ENCODE results near the gene ZDHHC20.
A peak's percentile ranks its signal among the peaks of the same experiment; 100 is the strongest.

ZDHHC20 gene

DNA sequence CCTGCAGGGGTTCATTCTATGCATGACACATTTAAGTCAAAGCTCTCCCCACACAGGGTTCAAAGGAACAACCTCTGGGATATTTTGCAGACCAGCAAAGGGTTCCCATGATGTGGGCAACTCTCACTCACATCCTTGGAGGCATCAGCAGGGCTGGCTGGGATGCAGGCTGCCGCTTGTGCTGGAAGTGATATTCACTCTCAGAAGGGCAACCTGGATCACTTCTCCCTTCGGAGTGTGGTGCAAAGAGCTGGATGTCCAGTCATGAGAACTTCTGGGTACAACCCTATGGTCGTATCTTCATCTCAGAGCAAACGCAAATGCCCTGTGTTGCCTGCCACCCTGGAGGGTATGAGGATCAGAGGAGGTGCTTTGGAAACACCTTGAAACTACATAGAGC is 98.6 kb downstream of the ZDHHC20 start:
- no peak for DNase-seq

DNA sequence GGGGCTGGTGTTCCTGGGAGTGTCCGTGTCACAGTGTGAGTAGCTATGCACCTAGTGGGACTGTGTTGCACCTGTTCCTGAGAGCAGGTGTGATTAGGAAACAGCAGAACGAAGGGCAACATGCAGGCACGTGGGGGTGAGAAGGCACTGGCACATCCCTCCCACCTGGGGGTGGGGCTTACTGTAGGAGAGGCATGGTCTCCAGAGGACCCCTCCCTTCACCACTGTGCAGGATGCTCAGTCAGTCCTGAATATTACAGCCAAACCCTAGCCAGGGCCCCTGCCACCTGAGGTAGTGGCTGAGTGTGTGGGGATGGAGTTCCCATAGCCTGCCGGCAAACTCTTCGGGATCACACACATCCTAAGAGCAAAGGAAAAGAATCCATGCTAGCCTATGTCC is 99.2 kb downstream of the ZDHHC20 start:
- DNase-seq: no peak

DNA sequence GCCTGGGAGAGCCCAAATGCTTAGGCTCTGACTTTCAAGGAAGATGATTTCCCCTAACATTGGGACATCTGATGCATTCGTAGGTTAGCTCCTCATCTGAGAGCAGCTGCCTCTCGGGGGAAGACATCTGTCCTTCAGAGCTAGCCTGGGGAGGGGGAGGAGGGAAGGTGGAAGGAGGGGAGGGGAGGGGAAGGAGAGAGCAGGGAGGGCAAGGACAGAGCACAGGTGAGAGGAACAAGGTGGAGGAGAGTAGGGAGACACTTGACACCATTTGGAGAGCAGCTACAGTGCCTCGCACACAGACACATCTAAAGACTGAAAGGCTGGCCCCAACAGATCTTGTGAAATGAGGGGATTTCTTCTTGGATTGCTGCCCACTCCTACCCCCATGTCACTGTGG is 103.8 kb downstream of the ZDHHC20 start:
- DNase-seq: no peak

DNA sequence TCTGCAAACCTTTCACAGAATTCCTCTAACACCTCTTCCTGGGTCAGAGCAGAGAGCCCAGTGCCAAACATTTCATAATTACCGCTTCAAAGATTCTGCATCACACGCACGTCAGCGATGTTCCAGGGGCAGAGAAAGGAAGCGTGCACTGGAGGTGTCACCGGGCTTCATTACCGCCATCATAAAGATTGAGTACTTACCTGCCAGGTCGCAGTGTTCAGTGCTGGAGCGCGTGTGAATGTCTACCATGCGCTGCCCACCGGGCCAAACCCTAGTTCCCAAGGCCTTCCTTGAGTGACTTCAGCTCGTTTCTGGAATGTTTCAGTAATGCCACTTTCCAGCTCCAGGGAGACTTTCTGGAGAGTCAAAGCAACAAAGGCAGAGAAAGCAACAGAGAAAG is 104.4 kb downstream of the ZDHHC20 start:
- DNase-seq: no peak

DNA sequence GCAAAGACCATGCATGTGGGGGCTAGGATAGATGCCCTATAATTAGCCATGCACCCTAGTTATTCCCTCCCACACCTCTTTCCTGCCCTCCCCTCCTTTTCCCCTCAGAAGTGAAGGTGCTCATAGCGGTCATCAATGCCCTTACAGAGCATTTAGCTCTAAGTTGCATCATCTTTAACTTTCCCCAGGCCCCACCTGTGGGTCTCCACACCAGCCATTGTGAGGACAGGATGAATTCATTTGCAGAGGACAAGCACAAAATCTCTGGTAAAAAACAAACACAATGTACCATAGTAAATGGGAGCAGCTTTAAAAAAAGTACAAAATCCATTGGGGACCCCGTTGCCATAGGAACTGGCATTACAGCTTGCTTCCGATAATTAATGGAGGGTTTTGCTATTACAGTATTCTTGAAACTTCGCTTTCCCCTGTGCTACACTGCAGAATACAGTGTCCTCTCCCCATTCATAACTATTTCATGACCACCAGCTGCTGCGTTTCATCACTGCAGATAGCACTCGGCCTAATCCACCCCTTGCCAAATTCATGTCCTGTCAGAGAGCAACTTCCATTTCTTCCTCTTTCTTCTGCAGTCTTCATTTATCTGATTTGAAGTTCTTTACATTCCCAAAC is 110.5 kb downstream of the ZDHHC20 start:
- no peak for DNase-seq

DNA sequence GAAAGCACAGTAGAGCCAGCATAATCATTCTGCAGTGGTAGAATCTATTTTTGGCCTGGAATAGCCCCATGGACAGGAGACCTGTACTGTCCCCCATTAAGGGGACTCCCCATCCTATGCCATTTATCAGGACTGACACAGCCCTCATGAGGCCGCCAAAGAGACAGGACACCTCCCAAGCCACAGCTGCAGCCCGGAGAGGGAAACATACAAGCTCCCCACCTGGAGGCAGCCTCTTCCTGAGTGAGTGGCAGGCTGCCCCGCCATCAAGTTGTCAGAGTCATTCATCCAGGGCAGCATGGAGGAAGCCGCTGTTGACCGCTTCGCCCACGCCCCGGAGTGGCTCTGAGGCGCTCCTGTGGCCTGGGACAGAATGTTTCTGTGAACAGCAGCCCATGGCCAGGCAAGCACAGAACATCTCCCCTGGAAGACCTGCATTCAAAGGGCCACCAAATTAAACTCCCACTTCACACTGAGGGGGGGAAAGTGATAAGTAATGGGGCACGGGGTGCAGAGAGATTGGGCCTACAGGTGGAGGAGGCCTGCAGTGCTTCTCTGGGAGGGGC is 111.3 kb downstream of the ZDHHC20 start:
- no peak for DNase-seq

DNA sequence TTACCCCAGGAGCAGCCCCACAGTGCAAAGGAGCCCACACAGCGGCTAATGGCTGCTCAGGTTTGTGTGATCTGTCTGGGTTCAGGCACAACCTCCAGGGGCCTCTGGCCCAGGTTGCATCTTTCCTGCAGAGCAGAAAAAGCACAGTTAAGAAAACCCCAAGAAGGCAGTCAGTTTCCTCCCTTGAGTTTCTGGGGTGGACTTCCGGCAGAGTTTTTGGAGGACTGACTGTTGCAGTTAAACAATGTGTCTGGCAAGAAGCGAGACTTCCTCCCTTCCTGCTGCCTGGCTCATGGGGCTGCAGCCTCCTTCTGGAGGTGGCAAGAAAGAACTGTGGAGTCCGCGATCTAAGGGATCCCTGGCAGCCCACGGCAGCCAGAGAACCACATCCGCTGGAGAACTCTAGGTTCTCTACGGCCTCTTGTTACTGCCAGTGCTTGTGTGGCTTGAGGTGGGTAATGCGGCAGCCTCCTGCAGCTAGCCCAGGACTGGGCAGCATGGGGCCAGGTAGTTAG is 114.4 kb downstream of the ZDHHC20 start:
- no peak for DNase-seq

DNA sequence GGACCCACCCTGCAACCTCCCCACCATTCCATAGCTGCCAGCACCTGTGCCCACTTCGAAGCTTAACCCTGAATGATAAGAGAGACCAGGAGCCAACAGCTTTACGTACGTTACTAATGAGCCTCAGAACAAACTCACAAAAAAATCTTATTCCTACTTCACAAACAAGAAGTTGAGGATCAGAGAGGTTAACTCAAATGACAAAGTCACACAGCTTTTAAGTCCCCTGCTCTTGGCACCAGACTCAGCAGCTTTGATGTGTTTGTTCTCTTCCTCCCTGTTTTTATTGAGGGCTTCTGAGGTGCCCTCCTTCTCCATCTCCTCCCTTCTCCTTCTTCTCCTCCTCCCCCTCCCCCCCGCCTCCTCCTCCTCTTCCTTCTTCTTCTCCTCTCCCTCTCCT is 115.4 kb downstream of the ZDHHC20 start:
- no peak for DNase-seq

DNA sequence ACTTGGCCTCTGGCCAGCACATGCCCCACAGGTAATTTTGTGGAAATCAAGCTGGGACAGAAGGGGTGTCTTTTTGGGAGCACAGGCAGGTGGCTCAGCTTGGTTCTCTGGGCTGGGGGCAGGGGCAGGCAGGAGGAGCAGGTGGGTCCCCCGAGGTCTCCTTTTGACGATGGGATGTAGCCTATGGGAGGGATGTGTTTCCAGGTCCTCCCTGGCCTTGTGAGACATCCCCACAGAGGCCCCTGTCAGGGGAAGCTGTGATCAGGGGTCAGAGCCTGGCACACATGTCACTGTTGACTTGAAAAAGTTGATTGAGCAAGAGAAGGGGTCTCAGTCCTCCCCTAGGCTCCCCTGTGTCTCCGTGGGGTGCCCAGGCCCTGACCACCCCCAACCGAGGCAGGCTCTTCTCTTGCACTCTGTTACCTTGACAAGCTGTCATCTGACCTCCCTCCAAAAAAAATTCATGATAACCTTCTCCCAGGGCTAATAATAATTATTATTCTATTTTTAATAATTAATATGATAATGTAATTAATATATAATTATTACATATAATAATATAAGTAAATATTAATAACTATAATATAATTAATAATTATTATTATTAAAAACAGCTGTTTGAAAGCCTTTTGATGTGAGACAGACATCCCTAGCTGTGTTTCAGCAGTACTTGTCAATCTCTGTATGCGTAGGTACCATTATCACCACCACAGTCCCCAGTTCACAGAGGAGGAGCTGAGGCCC is 116.2 kb downstream of the ZDHHC20 start:
- DNase-seq: no peak

DNA sequence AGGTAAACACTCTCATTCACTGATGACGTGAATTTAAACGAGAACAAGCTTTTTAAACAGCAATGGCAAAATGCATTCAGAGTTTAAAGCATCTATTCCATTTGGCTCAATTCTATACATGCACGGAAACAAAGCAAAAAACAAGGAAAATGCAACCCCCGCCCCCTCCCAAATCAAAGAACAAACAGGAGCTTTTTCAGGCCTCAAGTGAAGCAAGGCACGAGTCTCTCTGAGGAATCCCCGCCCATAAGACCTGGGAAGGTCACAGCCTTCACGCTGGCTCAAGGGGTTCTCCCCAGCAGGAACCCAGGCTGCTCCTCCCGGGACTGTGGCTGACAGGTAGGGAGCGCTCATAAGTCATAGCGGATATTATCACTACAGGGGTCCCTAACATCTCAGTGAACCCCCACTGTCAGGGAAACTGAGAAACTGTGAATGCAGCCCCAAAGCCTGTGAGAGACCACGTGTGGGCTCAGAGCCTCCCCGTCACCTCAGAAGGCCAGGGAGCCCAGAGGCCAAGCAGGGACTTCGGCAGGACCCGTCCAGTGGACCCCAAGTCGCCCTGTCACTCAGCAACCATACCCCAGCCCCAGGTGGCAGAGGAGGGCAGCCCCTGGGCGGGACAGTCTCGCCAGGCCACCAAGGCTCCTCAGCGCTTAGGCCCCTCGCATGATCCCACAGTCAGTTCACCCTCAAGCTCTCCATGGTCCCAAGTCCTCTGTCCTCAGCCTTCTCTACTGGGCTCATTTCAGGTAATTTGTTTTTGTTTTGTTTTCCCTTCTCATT is 117.3 kb downstream of the ZDHHC20 start:
- no peak for DNase-seq

DNA sequence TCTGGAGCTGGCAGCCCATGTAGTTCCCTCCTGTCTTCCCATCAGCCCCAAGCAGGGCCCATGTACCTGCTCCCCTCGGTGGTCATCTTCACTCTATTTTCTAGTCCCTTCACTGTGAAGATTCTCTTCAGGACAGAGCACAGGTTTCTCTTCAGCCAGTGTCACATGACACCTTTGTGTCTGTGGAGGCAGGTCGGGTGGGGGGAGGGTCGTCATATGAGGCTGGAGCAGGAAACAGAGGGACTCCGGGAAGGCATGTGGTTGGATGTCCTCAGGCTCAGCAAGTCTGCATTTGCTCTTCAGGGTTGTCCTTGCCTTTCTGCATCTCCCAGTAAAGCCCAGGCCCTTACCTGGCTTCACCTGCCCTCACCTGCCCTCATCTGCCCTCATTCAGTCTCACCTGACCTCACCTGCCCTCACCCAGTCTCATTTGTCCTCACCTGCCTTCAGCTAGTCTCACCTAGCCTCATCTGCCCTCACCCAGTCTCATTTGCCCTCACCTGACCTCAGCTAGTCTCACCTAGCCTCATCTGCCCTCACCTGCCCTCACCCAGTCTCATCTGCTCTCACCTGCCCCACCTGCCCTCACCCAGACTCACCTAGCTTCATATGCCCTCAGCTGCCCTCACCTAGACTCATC is 120.3 kb downstream of the ZDHHC20 start:
- no peak for DNase-seq

DNA sequence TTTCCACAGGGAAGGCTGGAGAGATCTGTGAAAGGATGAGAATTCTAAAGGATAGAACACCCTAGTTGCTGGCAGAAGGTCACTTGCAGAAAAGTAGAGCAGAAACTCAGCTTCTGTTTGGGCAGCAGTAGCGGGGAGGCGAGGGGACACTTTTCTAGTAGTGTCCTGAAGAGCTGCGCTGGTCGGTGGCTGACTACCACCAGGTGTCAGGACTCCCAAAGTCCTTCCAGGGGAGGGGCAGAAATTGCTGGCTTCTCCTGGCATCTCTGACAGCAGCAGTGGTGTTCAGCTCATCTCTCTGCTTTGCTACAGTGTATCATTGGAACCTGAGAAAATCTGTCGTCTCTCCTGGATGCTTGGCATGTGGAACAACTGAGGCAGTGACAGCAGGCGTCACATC is 120.9 kb downstream of the ZDHHC20 start:
- DNase-seq: no peak

DNA sequence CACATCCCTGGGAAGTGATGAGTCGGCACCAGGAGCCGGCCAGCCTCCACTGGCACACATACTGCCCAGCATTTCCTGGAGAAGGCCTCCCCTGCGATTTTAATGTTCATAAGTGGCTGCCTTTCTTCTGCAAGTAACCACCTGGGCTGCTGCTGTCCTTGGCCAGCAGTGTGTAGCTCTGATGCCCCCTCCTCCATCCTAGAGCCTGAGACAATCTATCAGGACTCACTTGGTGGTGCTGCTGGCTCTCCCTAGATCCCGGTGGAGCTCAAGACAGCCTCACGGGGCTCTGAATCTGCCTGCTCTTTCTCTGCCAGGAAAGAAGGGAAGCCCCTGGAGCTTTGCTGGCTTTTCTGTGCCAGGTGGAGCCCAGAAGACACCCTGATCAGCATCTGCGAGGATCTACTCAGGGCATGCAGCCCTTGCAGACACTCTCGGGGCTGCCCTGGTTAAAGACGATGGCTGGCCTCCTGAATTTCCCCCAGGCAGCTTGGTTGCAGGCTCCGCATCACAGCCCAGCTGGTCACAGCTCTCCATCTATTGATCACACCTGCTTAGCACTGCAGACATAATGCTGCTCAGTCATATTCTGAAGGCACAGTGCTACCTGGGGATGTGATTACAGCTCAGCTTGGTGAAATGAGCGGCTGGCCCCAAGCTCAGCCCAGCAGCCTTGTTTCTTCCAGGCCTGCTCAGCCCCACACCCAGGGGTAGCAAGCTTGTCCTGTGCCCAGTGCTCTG is 122.3 kb downstream of the ZDHHC20 start:
- no peak for DNase-seq

DNA sequence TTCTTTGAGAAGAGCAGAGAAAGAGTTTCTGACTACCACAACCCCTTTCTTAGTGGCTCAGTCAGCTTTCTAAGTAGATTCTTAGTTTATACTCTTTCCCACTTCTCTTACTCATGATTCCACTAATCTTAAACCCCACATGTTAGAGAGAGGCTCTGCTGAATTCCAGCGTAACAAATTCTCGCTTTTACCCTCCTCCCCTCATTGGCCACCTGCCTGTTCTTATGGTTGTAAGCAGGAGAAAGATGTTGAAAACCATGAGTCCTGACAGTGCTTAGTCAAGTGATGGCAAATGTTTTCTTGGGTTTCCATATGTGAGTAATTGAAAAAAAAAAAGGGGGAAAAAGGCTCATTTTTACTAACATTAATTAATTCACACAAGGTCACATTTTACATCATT is 125.9 kb downstream of the ZDHHC20 start:
- DNase-seq: no peak

DNA sequence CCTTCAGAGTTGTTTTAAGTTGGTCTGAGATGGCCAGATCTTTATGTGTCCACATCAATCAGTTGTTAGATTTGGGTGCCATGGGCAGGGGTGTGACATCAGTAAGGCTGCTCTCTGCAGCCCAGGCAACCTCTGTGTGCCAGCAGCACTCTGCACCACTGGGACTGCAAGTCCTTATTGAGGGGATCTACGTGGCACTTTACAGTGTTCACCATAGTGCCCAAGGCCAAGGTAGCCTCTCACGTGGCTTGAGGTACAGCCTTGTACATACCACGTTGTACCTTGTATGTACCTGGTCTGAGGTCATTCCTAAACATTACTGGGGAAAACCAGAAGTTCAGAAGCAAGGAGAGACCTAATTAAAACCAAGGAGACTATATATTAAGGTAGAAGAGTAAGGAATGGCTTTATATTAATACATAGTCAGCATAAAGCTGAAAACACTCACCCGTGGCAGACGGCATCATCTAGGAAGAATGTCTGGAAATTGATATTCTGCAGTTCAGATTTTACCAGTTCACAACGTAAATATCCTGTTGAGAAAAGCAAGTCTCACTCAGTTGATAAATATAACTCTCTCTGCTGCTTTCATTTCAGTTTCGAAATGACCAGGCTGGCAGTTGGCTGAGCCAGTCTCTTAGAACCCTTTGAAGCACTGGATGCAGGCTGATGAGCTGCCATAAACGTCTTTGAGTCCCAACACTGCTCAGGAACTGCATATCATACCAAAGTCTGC is 128.8 kb downstream of the ZDHHC20 start:
- no peak for DNase-seq

DNA sequence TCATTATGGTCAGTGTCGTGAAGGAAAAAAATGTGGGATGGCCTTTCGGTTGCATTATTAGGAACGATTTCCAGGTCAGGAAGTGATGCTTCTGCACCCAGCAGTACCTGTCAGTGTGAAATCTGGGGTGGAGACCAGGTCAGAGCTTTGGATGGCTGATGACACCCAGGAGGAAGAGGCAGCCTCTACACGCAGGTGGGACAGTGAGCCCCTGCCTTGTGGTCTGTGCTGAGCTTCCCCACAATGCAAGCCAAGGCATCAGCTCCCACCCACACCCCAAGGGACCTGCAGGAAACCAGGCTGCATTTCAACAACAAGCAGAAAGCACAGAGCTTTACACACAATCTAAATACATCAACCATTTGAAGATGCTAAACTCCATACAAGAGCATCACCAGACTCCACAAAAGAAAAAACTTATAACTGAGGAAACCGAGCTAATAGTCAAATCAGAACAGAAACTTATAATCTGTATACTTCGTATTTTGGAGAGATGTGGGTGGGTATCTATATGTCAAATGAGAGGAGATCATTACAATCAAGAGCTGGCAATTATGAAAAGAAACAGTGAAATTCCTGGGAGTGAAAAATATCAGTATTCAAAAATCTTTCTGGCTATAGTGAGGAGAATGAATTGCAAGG is 130.1 kb downstream of the ZDHHC20 start:
- DNase-seq: no peak

DNA sequence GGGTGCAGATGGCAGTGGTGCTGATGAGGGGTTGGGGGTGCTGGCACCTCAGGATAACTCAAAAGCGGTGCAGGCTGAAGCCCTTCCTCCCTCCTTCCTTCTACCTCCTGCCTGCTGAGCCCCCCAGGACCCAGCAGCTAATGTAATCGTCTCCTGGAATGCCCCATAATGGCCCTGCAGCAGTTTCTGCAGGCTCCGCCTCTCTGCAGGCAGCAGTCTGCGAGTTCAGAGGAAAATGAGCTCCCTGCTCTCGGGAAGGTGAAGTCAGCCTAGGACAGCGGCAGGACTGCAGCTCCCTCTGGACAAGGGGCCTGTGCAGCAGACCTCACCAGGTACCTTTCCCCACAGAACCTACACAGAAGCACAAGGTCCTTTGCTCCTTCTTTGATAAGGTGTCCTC is 130.9 kb downstream of the ZDHHC20 start:
- no peak for DNase-seq

DNA sequence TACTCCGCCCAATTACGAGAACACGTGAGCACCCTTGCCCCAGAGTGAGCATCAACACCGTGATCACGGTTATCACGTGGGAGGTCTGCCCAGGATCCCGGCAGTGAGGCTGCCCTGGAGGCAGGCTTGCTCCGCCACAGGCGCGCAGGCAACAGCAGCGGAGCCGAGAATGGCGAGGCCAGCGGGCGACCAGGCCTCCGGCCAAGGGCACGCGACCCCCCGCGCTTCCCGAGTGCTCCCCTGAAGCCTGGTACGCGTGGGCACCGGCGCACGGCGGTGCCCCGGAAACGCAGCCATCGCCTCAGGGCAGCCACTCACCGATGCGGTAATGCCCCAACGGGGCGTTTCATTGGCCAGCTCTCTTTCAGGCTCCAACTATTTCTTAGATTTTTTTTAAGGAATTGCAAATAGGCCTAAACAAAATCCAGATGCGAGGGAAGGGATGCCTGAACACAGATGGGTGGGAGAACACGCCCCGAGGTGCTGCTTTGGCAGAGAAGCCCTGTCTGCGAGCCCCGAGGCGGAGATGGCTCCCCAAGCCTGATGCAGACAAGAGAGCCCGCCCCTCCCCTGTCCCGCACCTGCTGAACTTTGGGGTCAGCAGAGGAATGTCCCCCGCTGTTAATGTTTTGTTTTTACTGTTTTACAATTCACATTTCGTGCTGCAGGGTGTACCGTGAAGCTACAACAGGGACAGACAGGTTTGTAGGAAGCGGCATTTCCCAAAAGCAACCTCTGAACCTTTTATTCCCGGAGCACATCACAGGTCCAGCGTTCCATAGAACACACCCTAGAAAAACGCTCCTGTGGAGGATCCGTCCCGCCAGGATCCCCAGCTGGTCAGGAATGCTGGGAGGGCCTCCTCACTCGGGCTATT is 132.7 kb downstream of the ZDHHC20 start:
- peak; percentile 66 for DNase-seq

DNA sequence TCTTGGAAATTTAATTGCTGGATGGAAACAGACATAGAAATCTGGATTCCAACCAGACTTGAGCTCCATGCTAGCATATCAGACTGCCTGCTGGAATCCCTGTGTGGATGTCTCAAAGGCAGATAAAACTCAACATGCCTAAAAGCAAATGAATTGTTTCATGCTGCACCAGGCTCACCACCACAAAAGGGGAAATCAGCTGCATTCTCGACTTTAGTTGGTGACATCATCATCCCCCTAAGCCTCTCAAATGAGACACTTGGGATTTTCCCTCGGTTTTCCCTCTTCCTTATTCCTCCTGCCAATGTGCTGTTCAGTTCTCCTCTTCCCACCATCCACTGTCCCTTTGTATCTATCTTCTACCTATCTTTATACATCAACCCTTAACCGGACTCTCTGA is 134.3 kb downstream of the ZDHHC20 start:
- DNase-seq: no peak

DNA sequence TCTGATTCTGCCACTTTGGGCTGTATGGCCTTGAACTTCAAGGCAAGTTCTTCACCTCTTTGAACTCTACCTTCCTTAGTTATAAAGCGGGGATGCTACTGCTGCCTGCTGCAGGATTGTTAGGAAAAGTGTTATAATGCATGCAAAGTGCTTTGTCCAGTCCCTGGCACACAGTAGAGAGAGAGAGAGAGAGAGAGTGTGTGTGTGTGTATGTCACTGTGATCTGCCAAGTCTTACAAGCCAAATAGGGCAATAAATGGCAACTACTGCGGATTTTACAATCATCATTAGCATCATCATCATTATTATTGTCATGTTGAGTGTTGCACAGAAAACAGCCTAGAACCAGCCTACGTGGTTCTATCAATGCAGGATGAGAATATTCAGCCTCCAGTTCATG is 136.1 kb downstream of the ZDHHC20 start:
- DNase-seq: no peak

All from T1000 (cell line).